Suprapubic skin (tissue), 3 donors: ENCODE data around the gene ERC2.

Experiments used
- CTCF ChIP-seq, 2 donors: fragments of 200-600 bp in 1 of 2; fragments of 450-650 bp in 1 of 2; sonication (generic) in 1 of 2; IDR thresholded peaks; one replicate each; pipeline ENCODE4 v1.5.1; 2016 to 2019; ENCODE audit warnings: antibody characterized with exemption in 2 of 2, mild to moderate bottlenecking in 1 of 2, moderate library complexity in 1 of 2
- POLR2A ChIP-seq, 2 donors: fragments of 450-650 bp; IDR thresholded peaks; one replicate each; pipeline ENCODE4 v1.6.1; 2017; ENCODE audit warnings: antibody characterized with exemption in 2 of 2, mild to moderate bottlenecking in 2 of 2, moderate library complexity in 2 of 2

DNA sequence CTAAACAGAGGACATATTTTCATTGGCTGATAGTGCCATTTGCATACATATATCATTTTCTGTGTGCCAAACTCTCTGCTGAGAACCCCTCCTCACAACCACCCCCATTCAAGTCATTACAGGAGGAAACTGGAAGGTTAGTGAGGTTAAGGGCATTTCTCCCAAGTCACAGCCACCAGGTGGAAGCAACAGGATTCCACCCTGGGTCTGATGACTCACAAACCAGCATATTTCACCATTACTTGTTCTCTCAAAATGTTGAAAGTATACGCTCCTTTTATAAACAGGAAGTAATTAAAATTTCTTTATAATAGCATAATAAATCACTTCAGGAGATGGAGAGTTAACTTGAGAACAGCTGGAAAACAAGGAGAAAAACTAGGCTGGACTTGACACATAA, 582.5 kb downstream of the ERC2 start:
- TF ChIP-seq CTCF (IDR thresholded peaks at IDR 0.05) (no peak), POLR2A (IDR thresholded peaks at IDR 0.05) (no peak)
